HCT116 (cell line): ENCODE measurements around the gene KIFAP3. TPM values are rescaled to one million over a fixed set of nuclear protein-coding genes. Genes with fewer than 3 reads are reported as not detected.

Experiments used
- ATAC-seq: fragments of 200-7000 bp; cut with Tn5 transposase; 2 replicates; pipeline ENCODE4 v1.9.1; 2020; ENCODE audit warnings: mild to moderate bottlenecking, moderate library complexity
- BruUV-seq: library from RNA; stranded (reverse); fragments of 400-500 nt; replicated peaks from 2 replicates; lab custom pipeline; 2021; lab: Mats Ljungman, UMichigan
- CTCF ChIA-PET: fragments of 300-600 bp; sonication (Branson Sonifier 250); formaldehyde crosslinking; loops from one replicate; lab custom pipeline; 2021; ENCODE audit warnings: antibody characterized with exemption; lab: Charles Lee
- POLR2A ChIA-PET: fragments of 300-600, 350-600 bp; sonication (Branson Sonifier 250); formaldehyde crosslinking; loops from one replicate; lab custom pipeline; 2021; ENCODE audit warnings: antibody characterized with exemption; lab: Charles Lee
- RAD21 ChIA-PET, 2 experiments: fragments of 300-600 bp; sonication (Branson Sonifier 250); formaldehyde crosslinking; loops; one replicate each; lab custom pipeline; 2023; ENCODE audit warnings: low total read pairs in 2 of 2; ENCODE audit not compliant: uncharacterized antibody in 2 of 2, unreplicated experiment in 2 of 2, low non-redundant PET in 1 of 2; lab: Charles Lee
- DNase-seq: peaks from one replicate; pipeline ENCODE4 v3.0.0-alpha.2; 2010; ENCODE audit warnings: low read depth, low spot score
- H2AFZ ChIP-seq: fragments of 200-600 bp; shearing (Covaris generic), sonication (generic); 2 replicates; pipeline ENCODE4 v1.6.1; 2017; ENCODE audit warnings: low read depth, mixed run types, mixed read lengths, antibody characterized with exemption, low read length; ENCODE audit not compliant: poor library complexity, severe bottlenecking
- H3K27ac ChIP-seq: 2 replicates; pipeline ENCODE4 v1.5.1; 2012; ENCODE audit warnings: low read depth, low read length
- H3K27me3 ChIP-seq: fragments of 200-600 bp; sonication (generic); 2 replicates; pipeline ENCODE4 v1.6.1; 2016; ENCODE audit warnings: mixed run types, low read length, mixed read lengths; ENCODE audit not compliant: insufficient read depth
- H3K36me3 ChIP-seq, 2 experiments: fragments of 200-500 bp in 1 of 2; fragments of 200-600 bp in 1 of 2; sonication (Bioruptor generic) in 1 of 2; sonication (generic) in 1 of 2; 2 replicates each; pipeline versions ENCODE4 v1.5.1 to v1.6.1; 2014 to 2016; ENCODE audit warnings: low read length in 2 of 2, inconsistent platforms in 1 of 2, mixed read lengths in 1 of 2, mixed run types in 1 of 2; ENCODE audit not compliant: insufficient read depth in 2 of 2, control insufficient read depth in 1 of 2
- H3K4me1 ChIP-seq, 2 experiments: fragments of 200-600 bp in 1 of 2; sonication (generic) in 1 of 2; 2 replicates each; pipeline versions ENCODE4 v1.5.1 to v1.6.1; 2012 to 2017; ENCODE audit warnings: low read length in 2 of 2, inconsistent platforms in 1 of 2, mild to moderate bottlenecking in 1 of 2, mixed read lengths in 1 of 2, mixed run types in 1 of 2, moderate library complexity in 1 of 2; ENCODE audit not compliant: insufficient read depth in 2 of 2, control insufficient read depth in 1 of 2
- H3K4me2 ChIP-seq: fragments of 200-600 bp; sonication (generic); 2 replicates; pipeline ENCODE4 v1.6.1; 2017; ENCODE audit warnings: mixed run types, low read length, mixed read lengths
- H3K4me3 ChIP-seq, 2 experiments: fragments of 200-600 bp in 1 of 2; sonication (generic) in 1 of 2; replicated peaks in 1 of 2; 2 replicates each; pipeline ENCODE4 v1.5.1; 2011 to 2016; ENCODE audit warnings: low read length in 2 of 2, control low read depth in 1 of 2, low read depth in 1 of 2, mild to moderate bottlenecking in 1 of 2, mixed read lengths in 1 of 2, mixed run types in 1 of 2
- H3K79me2 ChIP-seq: fragments of 200-600 bp; sonication (generic); 2 replicates; pipeline ENCODE4 v1.6.1; 2017; ENCODE audit warnings: mild to moderate bottlenecking, mixed run types, low read length, moderate library complexity, mixed read lengths; ENCODE audit not compliant: insufficient read depth
- H3K9ac ChIP-seq: fragments of 200-600 bp; sonication (generic); 2 replicates; pipeline ENCODE4 v1.6.1; 2016; ENCODE audit warnings: low read length, mixed read lengths
- H3K9me2 ChIP-seq: fragments of 200-600 bp; sonication (generic), shearing (Covaris generic); 2 replicates; pipeline ENCODE4 v1.6.1; 2017; ENCODE audit warnings: mixed run types, mild to moderate bottlenecking, moderate library complexity; ENCODE audit not compliant: insufficient read depth
- H3K9me3 ChIP-seq, 2 experiments: fragments of 200-500 bp in 1 of 2; fragments of 200-600 bp in 1 of 2; sonication (Bioruptor generic) in 1 of 2; sonication (generic) in 1 of 2; 2 replicates each; pipeline ENCODE4 v1.6.1; 2014 to 2017; ENCODE audit warnings: low read length in 2 of 2, mixed read lengths in 2 of 2, inconsistent platforms in 1 of 2, low read depth in 1 of 2, mild to moderate bottlenecking in 1 of 2, mixed run types in 1 of 2, moderate library complexity in 1 of 2; ENCODE audit not compliant: control insufficient read depth in 1 of 2, insufficient read depth in 1 of 2
- H4K20me1 ChIP-seq: fragments of 200-600 bp; sonication (generic), shearing (Covaris generic); 2 replicates; pipeline ENCODE4 v1.6.1; 2017; ENCODE audit warnings: mixed run types, mild to moderate bottlenecking, moderate library complexity; ENCODE audit not compliant: insufficient read depth
- CBX3 ChIP-seq: IDR thresholded peaks from 2 replicates; pipeline ENCODE4 v1.6.1; 2012; ENCODE audit warnings: low read depth
- CEBPB ChIP-seq: IDR thresholded peaks from 2 replicates; pipeline ENCODE4 v1.6.1; 2012; ENCODE audit warnings: low read depth
- ELF1 ChIP-seq: IDR thresholded peaks from 2 replicates; pipeline ENCODE4 v1.6.1; 2012; ENCODE audit warnings: low read depth, borderline replicate concordance
- EZH2phosphoT487 ChIP-seq: fragments of 200-600 bp; IDR thresholded peaks from 2 replicates; pipeline ENCODE4 v1.6.1; 2018; ENCODE audit warnings: antibody characterized with exemption, borderline replicate concordance
- RAD21 ChIP-seq: IDR thresholded peaks from 2 replicates; pipeline ENCODE4 v1.6.1; 2012; ENCODE audit warnings: low read depth, mild to moderate bottlenecking
- REST ChIP-seq: IDR thresholded peaks from 2 replicates; pipeline ENCODE4 v1.6.1; 2012; ENCODE audit warnings: low read depth
- TCF7L2 ChIP-seq: IDR thresholded peaks from 2 replicates; pipeline ENCODE4 v1.7.0; 2011; ENCODE audit warnings: borderline replicate concordance, inconsistent platforms; ENCODE audit not compliant: insufficient read depth, insufficient read length; ENCODE audit errors: extremely low read depth
- ZFX ChIP-seq: fragments of 450-650 bp; IDR thresholded peaks from 2 replicates; pipeline ENCODE4 v1.6.1; 2017
- ZNF274 ChIP-seq: fragments of 200-500 bp; sonication (Bioruptor generic); IDR thresholded peaks from 2 replicates; pipeline ENCODE4 v1.6.1; 2014; ENCODE audit warnings: mild to moderate bottlenecking, low read depth, low read length, inconsistent platforms
- intact Hi-C: fragments of 100-400 bp; cut with micrococcal nuclease; formaldehyde crosslinking; loops from 2 replicates; pipeline ENCODE4 v1.10.0; 2022
- total RNA-seq: library from RNA; stranded (reverse); gene quantifications from one replicate; pipeline ENCODE4 v1.2.1, GENCODE V29; 2021; ENCODE audit not compliant: unreplicated experiment
- TF ChIP-seq, protein P1 (sequence below): IDR thresholded peaks from 2 replicates; pipeline ENCODE4 v1.6.1; 2011; ENCODE audit warnings: mild to moderate bottlenecking, low read length, moderate library complexity; ENCODE audit not compliant: insufficient replicate concordance; ENCODE audit errors: extremely low read depth

Gene KIFAP3
- total RNA-seq, 1 experiment from 2014 or later, result 10.8 TPM

GRCh38 chr1:169959686-169960085 lies 114.8 kb downstream of the KIFAP3 start:
- BruUV-seq, result no TSS peak
- H3K27me3 ChIP-seq, result no peaks in the 10 kb centered on the region
- no peak overlapping the region for H3K4me3 ChIP-seq
- H3K4me1 ChIP-seq, result no peaks in the 10 kb centered on the region
- ChIA-PET POLR2A (no interaction called here), RAD21 (no interaction called here), CTCF (no interaction called here)
- ATAC-seq (no peak), DNase-seq (no peak)
- H3K4me2 ChIP-seq, result no peak overlapping the region
- H4K20me1 ChIP-seq, result no peaks in the 10 kb centered on the region
- TF ChIP-seq, protein P1, sequence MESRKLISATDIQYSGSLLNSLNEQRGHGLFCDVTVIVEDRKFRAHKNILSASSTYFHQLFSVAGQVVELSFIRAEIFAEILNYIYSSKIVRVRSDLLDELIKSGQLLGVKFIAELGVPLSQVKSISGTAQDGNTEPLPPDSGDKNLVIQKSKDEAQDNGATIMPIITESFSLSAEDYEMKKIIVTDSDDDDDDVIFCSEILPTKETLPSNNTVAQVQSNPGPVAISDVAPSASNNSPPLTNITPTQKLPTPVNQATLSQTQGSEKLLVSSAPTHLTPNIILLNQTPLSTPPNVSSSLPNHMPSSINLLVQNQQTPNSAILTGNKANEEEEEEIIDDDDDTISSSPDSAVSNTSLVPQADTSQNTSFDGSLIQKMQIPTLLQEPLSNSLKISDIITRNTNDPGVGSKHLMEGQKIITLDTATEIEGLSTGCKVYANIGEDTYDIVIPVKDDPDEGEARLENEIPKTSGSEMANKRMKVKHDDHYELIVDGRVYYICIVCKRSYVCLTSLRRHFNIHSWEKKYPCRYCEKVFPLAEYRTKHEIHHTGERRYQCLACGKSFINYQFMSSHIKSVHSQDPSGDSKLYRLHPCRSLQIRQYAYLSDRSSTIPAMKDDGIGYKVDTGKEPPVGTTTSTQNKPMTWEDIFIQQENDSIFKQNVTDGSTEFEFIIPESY, result no peak
- TF ChIP-seq RAD21, result no peak
- no peak for TF ChIP-seq CBX3
- no peak for TF ChIP-seq TCF7L2
- no peak for TF ChIP-seq CEBPB
- no peak for TF ChIP-seq ZNF274
- no peaks in the 10 kb centered on the region for H3K79me2 ChIP-seq
- no peaks in the 10 kb centered on the region for H3K36me3 ChIP-seq
- intact Hi-C loops, result no loop called here
- H3K9me3 ChIP-seq, result no peaks in the 10 kb centered on the region
- H3K9me2 ChIP-seq, result no peaks in the 10 kb centered on the region
- H3K27ac ChIP-seq, result no peak overlapping the region
- H3K9ac ChIP-seq, result no peak overlapping the region
- H2AFZ ChIP-seq, result no peak overlapping the region

DNA sequence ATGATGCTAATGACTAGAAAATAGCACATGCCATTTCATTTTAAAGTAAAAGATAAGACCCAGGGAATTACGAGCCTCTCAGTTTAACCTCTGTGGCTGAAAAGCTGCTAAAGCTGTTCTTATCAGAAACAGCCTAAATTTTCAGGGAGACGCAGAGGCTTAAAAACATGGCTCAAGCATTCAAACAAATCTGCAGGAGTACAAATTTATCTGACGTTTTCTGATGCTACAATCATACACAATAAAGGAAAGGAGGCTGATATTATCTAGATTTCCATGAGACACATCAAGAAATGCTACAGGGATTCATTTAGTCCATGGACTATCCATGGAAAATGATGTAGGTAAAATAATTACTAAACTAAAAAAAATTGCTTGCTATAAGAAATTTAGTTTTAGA lies 115.5 kb downstream of the KIFAP3 start:
- ATAC-seq, result no peak
- Histone ChIP-seq H3K4me1 (no peaks in the 10 kb centered on the region), H3K36me3 (no peaks in the 10 kb centered on the region), H4K20me1 (no peaks in the 10 kb centered on the region), H3K27me3 (no peaks in the 10 kb centered on the region), H3K79me2 (no peaks in the 10 kb centered on the region), H3K9me2 (no peaks in the 10 kb centered on the region), H2AFZ (no peak overlapping the region), H3K27ac (no peak overlapping the region), H3K9me3 (no peaks in the 10 kb centered on the region), H3K4me3 (no peak overlapping the region), H3K9ac (no peak overlapping the region)
- no TSS peak for BruUV-seq
- intact Hi-C loops, result no loop called here
- CTCF ChIA-PET, result no interaction called here
- TF ChIP-seq REST, result no peak
- no peak for TF ChIP-seq ELF1
- no peak for TF ChIP-seq TCF7L2
- no peak for TF ChIP-seq ZFX
- TF ChIP-seq RAD21, result no peak
- no peak for TF ChIP-seq EZH2phosphoT487
- TF ChIP-seq, all 23 proteins: peak for 0
- ChIA-PET POLR2A (no interaction called here), RAD21 (no interaction called here)
- no peak overlapping the region for H3K4me2 ChIP-seq
- DNase-seq, result no peak
